Activated effector memory CD4-positive, alpha-beta T cell treated with anti-CD3 and anti-CD28 coated beads, Interleukin-2, amount 50 U/mL, for 16 hours (primary cell): ENCODE measurements around the gene NKPD1.
A peak's percentile ranks its signal among the peaks of the same experiment; 100 is the strongest.

Source experiments
- DNase-seq: peaks from one replicate; pipeline ENCODE4 v3.0.0-alpha.2; 2020

Gene NKPD1

DNA sequence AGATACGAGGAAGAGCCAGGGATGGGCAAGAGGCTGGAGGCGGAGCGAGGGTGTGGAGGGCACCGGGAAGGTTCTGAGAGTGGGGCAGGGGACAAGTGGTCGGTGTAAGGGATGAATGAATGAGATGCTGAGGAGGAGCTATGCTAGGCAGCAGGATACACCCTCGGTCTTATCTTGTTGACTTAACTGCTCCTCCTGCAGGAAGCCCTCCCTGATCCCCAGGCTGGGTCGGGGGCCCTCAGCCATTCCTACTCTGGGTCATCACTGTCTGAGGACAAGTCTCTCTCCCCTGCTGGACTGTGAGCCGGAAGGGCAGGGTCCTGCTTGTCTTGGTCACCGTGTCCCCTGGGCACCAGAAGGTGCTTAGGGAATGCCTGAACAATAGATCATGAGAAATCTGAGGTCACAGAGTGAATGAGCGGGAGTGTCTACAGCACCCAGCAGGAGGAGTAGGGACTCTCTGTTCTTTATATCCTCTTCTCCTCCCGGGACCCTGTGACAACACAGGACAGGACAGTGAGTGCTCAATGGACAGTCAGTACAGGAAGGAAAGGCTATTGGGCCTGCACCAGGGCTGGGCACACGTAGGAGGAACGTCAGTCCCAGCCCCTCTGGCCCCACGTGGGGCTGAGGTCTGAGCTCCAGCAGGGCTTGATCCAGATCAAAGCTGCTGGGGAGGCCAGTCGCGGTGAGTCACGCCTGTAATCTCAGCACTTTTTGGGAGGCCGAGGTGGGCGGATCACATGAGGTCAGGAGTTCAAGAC lies 6.5 kb downstream of the NKPD1 start:
- DNase-seq: no peak

DNA sequence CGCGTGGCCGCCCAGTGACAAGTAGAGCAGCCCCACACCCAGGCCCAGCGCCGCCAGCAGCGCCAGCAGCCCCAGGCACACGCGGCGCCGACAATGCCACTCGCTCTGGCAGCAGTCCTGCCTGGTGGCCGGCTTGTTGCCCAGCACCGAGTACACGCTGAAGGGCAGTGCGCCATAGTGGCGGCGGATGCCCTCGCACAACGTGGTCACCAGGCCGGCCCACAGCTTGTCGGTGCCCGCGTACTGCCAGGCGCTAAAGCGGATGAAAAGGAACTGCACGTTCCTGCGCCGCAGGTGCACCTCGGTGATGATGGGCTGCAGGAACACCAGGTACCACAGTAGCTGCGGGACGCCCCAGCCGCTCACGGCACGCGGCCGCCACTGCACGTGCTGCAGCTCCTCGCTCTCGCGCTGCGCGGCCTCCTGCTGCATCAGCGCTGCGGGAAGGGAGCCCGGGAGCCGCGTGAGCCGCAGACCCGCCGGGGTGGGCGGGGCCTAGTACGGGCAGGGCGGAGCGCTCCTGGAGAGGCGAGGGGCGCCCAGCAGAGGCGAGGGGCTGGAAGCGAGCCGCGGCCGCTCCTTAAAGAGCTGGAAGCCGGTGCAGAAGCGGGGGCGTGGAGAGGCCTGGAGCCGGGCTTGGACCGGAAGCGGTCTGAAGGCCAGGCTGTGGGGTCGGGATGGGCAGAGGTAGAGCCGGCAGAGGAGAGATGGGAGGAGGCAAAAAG lies 7.3 kb downstream of the NKPD1 start:
- DNase-seq: peak; percentile 74

DNA sequence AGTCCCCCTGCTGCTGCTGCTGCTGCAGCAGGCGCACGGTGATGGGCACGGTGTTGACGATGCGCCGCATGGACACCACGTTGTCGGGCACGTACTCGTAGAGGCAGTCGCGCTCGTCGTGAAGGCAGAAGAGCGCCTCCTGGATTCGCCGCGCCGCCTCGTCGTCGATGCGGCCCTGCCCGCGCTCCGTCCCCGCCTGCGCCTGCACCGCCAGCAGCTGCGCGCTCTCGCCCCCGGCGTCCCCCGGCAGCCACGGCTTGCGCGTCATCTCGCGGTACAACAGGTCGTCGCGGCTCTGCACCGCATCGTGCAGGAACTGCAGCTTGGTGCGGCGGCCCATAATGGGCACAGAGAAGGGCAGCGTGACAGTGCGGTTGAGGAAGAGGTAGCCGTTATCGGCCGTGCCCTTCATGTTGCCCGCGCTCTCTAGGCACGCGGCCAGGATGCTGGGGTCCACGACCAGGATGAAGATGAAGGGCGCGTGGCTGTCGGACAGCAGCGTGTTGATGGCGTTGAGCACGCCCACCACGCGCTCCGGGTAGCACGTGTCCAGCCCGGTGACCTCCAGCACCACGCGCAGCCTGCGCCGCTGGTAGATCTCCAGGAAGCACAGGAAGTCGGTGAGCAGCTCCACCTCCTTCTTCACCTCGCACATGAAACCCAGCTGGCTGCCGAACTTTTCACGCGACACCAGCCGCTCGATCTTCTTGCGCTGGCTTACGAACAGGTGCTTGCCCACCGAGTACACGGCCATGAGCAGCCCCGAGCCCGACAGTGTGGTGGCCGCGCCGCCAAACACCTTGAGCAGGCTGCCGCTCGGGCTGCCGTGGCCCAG lies 8.1 kb downstream of the NKPD1 start:
- peak; percentile 78 for DNase-seq

DNA sequence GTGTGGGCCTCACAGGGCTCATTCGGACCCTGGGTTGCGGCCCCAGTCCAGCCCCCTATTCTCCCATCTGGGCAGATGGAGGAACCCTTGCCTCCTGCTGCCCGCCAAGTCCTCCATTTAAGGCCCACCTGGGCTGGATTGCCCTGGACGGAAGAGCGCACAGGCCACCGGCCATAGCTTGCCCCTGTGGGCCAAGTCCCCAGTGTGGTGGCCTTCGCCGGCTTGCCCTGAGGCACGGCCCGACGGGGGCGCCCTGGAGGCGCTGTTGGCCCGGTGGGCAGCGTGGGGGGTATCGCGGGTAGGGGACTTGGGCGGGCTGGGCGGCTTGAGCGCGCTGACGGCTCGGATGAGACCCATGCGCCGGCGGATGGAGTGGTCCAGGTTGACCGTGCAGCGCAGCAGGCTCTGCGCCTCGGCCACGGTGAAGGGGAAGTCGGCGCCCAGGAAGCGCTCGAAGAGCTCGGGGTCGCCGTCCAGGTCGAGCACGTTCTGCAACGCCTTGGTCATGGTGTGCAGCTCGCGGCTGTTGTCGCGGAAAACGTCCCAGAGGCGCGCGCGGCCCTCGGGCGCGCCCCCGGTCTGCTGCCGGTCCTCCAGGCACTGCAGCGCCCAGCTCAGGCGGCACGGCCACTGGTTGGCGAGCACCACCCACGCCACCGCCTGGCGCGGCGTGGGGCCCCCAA lies 8.8 kb downstream of the NKPD1 start:
- DNase-seq: no peak

DNA sequence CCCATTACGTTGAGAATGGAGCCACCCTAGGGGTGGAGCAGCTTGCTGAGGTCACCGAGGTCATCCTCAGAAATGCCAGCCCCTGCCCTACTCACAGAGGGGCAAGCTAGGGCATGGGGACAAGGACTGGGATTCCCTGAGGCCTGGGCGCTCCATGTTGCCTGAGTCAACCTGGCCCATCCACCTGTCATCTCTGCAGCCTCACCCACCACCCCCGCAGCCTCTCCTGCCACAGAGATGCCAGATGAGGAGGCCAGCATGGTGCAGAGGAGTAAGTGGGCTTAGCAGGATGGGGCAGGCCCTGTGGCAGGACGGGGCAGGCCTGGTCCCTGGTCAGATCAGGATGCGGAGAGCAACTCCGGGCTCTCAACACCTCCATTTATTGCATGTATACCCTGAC lies 9.5 kb downstream of the NKPD1 start:
- DNase-seq: no peak

DNA sequence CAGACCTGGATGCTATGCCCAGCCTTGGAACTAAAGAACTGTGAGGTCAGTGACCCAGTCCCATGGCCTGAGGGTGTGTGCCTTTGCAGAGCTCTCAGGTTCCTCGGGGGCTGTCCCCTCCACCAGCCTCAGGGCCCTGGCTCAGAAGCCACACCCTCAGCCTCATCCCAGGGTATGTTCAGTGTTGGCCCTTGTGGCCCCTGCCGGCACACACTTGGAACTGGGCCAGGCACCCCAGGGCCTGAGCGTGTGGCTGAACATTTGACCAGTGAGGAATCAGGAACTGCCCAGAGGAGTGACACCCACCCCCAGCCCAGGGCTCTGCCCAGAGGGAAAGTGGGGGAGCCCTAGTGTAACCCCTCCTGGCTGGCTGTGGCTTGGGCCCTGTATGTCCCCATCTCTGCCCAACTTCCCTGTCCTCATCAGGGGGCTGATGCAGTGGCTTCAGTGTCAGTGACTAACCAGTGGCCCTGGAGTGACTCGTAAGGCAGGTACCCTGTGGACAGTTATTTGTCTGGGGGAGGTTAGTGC lies 10.0 kb downstream of the NKPD1 start:
- DNase-seq: no peak

DNA sequence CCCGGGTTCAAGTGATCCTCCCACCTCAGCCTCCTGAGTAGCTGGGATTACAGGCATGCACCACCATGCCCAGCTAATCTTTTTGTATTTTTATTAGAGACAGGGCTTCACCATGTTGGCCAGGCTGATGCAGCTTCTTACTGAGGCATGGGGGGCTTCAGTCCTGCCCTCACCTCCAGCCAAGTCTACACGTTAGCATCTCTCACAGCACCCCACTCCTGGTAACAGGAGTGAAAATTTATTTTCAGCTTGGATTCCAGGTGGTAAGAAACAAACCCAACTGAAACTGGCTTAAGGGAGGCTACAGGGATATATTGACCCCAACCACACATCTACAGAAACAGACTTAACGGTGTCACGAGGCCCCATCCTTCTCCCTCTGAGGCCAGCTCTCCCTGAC lies 10.6 kb downstream of the NKPD1 start:
- no peak for DNase-seq

DNA sequence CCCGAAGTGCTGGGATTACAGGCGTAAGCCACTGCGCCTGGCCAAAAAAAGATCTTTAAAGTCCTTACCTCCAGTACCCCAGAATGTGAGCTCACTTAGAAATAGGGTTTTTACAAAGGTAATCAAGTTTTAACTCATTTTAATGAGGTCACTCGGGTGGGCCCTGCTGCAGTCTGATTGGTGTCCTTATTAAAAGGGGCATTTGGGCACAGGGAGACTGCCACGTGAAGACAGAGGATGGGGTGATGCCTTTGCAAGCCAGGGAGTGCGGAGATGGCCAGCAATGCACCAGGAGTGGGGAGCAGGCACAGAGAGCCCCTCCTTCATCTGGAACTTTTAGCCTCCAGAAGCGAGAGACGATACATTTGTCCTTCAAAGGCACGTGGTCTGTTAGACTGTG lies 11.7 kb downstream of the NKPD1 start:
- DNase-seq: no peak

DNA sequence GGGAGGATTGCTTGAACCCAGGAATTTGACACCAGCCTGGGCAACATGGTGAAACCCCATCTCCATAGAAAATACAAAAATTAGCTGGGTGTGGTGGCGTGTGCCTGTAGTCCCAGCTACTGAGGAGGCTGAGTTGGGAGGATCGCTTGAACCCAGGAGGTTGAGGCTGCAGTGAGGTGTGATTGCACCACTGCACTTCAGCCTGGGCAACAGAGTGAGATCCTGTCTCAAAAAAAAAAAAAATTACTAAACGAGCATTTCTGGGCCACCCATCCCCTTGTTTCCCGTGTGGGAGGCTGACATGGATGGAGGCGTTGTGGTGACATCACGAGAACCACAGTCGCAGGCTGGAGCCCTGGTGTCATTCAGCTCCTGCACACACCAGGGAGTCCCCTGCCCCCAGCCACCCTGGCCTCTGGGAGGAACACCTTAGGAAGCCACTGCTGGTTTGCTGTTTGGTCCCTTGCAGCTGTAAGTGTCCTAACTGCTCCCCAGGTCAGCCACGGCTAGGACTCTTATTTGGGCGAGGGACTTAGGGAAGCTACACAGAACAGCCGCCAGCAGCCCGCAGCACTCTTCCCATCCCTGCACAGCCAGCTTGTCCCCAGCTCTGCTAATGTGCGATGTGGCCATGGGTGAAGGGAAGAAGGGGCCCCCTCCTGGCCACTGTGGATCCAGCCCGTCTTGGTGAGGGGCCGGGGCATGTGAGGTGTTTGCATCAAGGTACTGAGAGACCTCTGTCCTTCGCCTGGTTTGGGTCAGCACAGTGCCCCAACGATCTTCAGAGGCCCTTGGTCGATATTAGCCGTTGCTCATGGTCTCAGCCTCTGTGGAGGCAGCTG lies 12.7 kb downstream of the NKPD1 start:
- DNase-seq: no peak

DNA sequence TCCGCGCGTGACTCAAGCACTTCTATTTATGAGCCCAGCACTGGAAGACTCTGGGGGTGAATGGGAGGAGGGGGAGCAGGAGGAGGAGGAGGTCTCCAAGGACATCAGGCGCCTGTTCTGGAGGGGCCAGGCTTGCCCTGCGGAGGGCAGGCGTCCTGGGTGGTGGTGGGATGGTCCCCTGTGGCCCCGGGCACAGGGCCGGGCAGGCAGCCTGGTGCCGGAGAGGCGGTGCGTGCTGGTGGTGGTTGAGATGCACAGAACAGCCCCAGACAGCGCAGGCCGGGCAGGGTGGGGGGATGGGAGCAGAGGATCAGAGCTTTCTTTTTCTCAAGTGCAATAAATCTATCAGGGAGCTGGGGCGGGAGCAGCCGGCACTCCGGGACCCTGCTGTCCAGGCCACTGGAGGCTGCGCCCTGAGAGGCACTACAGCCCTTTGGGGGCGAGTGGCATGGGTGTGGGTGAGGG lies 14.0 kb downstream of the NKPD1 start:
- no peak for DNase-seq

DNA sequence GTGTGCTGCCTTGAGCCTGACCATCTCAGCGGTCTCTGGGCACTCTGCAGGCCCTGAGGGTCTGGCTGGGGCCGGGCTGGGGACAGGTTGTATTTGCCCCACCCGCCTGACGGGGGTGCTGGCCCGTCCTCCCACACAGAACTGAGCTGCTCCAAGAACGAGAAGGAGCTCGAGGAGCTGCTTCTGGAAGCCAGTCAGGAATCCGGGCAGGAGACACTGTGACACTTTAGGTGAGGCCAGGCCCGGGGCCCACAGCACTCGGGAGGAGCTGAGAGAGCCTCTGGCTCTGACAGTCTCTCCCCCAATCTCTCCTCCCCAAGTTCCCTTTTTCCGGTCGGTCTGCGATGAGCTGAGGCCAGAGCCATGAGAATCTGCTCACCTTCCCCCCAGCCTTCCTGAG lies 14.5 kb downstream of the NKPD1 start:
- no peak for DNase-seq

DNA sequence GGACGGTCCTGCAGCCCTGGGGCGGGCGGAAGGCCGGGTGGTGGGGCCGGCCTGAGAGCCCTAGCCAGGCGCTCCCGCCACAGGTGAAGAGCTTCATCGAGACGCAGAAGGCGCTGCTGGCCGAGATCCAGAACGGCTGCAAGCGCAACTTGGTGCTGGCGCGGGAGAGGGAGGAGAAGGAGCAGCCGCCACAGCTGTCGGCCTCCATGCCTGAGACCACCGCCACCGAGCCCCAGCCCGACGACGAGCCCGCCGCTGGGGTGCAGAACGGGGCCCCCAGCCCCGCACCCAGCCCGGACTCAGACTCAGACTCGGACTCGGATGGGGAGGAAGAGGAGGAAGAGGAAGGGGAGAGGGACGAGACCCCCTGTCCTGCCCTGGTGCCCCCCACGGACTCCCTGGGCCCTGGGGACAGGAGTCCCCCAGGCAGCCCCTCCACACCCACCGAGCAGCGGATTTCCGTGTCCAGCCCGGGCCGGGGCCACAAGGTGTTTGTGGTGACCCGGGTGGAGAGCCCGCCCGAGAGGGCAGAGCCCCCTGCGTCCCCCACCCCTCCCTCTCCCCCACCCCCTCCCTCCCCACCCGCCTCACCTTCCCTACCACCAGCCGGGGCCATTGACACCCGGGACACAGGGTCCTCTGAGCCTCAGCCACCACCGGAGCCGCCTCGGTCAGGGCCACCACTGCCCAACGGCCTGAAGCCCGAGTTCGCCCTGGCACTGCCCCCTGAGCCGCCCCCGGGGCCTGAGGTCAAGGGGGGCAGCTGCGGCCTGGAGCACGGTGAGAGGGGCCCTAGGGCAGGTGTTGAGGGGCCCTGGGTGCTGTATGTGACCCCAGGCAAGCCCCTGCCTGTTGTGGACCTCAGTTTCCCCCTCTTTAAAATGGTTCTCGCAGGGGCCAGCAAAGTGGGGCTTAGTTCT lies 15.3 kb downstream of the NKPD1 start:
- no peak for DNase-seq

DNA sequence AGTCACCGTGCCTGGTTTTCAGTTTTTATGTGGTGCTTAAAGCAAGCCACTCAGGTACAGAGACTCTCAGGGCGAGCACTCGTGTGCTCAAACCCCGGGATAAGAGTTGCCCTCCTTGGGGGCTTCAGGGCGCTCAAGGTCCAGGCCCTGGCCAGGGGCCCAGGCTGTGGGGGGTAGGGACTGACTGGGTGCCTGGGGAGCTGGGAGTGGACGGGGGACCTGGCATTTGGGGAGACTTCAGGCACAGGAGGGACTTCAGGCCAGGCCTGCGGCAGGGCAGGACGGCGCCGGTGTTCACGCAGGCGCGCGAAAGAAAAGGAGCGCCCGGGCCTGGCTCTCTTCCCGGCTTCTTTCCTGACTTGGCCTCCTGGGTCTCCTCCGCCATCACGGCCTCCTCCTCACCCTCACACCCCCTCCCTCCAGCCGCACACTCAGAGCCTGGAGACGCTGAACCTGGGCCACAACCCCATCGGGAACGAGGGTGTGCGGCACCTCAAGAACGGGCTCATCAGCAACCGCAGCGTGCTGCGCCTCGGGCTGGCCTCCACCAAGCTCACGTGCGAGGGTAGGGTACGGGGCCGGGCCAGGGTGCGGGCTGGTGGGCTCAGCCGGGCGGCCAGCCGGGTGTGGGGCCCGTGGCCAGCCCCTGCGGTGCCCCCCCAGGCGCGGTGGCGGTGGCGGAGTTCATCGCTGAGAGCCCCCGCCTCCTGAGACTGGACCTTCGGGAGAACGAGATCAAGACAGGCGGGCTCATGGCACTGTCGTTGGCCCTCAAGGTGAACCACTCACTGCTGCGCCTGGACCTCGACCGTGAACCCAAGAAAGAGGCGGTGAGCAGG lies 16.1 kb downstream of the NKPD1 start:
- DNase-seq: no peak

DNA sequence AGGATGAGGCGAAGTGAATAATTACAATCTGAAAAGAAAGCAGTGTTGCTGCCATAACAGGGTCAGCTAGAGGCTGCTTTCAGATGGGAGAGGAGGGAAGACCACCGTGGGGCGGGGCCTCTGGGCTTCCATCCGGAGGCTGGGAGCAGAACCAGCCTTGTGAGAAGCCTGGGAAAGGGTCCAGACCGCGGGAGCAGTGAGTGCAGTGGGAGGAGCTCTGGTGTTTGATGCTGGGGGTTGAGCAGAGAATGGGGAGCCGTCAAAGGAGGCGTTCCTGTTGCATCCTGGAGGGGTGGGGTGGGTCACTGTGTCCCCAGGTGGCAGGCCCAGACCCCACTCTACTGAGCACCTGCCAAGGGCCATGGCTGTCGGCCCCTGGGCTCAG lies 18.1 kb downstream of the NKPD1 start:
- no peak for DNase-seq

DNA sequence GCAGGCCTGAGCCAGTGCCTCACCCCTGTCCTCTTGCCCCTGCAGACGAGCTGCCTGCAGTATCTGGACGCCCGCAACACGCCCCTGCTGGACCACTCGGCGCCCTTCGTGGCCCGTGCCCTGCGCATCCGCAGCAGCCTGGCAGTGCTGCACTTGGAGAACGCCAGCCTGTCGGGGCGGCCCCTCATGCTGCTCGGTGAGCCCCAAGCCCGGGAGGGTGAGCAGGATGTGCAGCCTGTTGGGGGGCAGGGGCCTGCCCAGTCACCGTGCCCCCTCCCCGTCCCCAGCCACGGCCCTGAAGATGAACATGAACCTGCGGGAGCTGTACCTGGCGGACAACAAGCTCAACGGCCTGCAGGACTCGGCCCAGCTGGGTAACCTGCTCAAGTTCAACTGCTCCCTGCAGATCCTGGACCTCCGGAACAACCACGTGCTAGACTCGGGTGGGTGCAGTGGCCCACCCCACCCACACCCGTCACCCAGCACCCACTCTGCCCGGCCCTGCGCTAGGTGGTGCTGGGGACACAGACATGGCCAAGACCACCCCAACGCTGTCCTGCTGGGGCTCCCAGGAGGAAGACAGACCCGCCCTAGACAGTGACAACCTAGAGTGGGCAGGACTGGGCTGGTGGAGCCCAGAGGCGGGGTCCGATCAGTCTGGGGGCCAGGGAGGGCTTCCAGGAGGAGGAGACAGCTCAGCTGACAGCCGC lies 18.6 kb downstream of the NKPD1 start:
- no peak for DNase-seq

DNA sequence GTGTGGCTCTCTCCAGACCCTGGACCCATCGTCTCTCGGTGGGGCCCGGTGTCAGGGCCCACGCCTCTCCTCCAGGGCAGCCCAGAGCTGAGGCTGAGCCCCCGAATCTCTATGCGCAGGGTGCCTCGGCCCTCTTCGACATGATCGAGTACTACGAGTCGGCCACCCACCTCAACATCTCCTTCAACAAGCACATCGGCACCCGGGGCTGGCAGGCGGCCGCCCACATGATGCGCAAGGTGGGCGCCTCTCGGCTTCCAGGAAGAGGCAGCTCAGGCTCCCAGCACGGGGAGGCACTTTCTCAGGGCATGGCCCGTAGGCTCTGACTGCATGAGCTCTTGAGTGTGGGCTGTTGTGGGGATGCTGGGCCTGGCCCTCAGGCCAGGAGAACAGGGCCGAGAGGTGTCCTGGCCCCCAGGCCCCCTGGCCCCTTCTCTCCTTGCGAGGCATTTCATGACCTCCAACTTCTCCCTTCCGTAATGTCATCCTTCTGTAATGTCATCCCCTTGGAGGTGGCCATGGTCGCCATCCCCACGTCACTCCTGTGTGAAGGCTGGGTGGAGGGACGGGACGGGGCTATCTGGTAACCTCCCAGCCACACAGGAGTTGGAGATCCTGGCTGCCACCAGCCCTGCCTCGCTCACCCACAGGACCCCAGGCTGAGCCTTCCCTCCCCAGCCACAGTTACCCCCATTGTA lies 19.4 kb downstream of the NKPD1 start:
- DNase-seq: no peak

DNA sequence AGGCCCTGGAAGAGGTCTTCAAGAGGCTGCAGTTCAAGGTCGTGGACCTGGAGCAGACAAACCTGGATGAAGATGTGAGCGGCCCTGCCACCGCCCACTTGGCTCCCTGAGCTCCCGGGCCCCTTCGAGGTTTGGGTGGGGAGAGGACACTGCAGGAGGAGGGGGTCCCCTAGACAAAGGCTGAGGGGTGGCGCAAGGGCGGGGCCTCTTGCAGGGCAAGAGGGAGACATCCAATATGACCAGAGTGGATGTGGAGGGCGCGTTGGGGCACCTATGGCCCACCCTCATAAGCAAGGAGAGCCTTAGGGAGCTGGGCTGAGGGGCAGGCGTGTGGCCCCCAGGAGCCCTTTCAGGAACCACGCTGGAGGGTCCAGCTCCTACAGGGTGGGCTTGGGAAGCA lies 20.2 kb downstream of the NKPD1 start:
- no peak for DNase-seq

DNA sequence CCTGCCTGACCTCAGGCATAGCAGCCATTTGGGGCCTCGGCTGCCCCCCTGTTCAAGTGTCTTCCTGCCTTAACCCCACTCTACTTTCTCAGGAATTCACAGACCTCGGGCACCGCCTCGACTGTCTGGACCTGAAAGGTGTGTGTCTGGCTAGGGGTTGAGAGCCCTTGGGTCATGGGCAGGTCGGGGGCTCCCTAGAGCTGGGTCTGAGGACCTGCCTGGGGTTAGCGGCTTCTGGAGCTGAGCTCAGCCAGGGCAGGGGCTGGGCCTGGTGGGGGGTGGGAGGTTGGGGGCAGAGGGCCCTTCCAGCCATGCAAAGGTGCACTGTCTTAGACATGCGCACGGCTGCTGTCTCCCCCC lies 20.7 kb downstream of the NKPD1 start:
- DNase-seq: no peak
